ENCODE data around the gene MKRN2. TPM values are rescaled to one million over a fixed set of nuclear protein-coding genes. Genes with fewer than 3 reads are reported as not detected.

The MKRN2 gene
- total RNA-seq, 4 donors from 2014 or later: 35.5 to 49.4 (median 45.3) TPM

GRCh38 chr3:12613250-12613649, 56.4 kb downstream of the MKRN2 start:
- Histone ChIP-seq H3K9me3 (no peaks in the 10 kb centered on the region), H3K36me3 (peaks cover 0 to 67% (median 0%) of the 10 kb centered on the region in 3 donors), H3K27me3 (no peaks in the 10 kb centered on the region), H3K27ac (no peak overlapping the region), H3K4me3 (no peak overlapping the region), H3K4me1 (peaks cover 0 to 13% (median 0%) of the 10 kb centered on the region in 4 donors)
- 55 to 65% methylated on average over 4 of the region's 4 CpGs for WGBS, 2 donors
- no peak for DNase-seq (ENCODE audit: low spot score in 2 of 2)
- TF ChIP-seq CTCF (IDR thresholded peaks at IDR 0.05): no peak
- no peak for TF ChIP-seq EP300 (IDR thresholded peaks at IDR 0.05)
- no peak for TF ChIP-seq POLR2A (IDR thresholded peaks at IDR 0.05)

DNA sequence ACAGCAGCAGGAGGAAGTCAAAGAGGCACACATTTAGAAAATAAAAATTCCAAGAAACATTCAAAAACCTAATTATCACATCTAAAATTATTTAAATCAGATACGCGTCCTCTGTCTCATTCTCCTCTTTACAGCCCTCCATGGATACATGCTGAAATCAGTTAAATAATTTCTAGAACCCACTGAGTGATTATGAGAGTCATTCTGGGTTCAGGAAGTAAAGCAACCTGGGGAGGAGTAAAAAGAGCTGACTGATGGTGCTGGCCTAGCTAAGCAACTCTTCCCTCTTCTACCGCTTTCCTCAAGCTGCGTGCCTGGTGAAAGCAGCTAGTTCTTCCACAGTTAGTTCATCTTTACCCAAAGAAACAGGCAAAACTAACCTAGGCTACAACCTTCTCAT, 58.4 kb downstream of the MKRN2 start:
- peaks cover 0 to 17% (median 0%) of the 10 kb centered on the region in 4 donors for H3K4me1 ChIP-seq
- H3K27ac ChIP-seq: no peak overlapping the region
- H3K36me3 ChIP-seq: peaks cover 0 to 63% (median 0%) of the 10 kb centered on the region in 3 donors
- no peak overlapping the region for H3K4me3 ChIP-seq
- H3K27me3 ChIP-seq: no peaks in the 10 kb centered on the region
- WGBS, 2 donors: 95 to 99% methylated on average over 4 of the region's 4 CpGs
- no peaks in the 10 kb centered on the region for H3K9me3 ChIP-seq
- DNase-seq (ENCODE audit: low spot score in 2 of 2): no peak
- no peak for TF ChIP-seq CTCF (IDR thresholded peaks at IDR 0.05)

DNA sequence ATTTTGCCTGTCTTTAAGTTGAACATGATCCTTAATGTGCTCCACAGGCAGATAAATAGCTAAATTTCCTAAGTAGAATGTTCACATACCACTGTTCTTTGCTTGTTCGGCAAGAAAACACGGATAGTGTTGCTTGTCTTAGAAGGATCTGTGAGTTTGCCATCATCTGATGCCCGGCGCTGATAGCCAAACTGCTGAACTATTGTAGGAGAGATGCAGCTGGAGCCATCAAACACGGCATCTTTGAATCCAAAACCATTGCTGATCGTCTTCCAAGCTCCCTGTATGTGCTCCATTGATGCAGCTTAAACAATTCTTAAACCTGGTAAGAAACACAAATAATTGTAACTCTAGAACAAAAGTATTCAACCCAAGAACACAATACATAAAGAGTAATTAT, 61.5 kb downstream of the MKRN2 start:
- Histone ChIP-seq H3K4me3 (no peak overlapping the region), H3K27ac (no peak overlapping the region), H3K36me3 (peaks cover 0 to 44% (median 0%) of the 10 kb centered on the region in 3 donors), H3K9me3 (no peaks in the 10 kb centered on the region), H3K4me1 (peaks cover 0 to 29% (median 0%) of the 10 kb centered on the region in 4 donors), H3K27me3 (no peaks in the 10 kb centered on the region)
- WGBS, 2 donors: 85 to 88% methylated on average over 6 of the region's 6 CpGs
- no peak for DNase-seq (ENCODE audit: low spot score in 2 of 2)
- TF ChIP-seq CTCF (IDR thresholded peaks at IDR 0.05): no peak
- no peak for TF ChIP-seq POLR2A (IDR thresholded peaks at IDR 0.05)
- no peak for TF ChIP-seq EP300 (IDR thresholded peaks at IDR 0.05)

DNA sequence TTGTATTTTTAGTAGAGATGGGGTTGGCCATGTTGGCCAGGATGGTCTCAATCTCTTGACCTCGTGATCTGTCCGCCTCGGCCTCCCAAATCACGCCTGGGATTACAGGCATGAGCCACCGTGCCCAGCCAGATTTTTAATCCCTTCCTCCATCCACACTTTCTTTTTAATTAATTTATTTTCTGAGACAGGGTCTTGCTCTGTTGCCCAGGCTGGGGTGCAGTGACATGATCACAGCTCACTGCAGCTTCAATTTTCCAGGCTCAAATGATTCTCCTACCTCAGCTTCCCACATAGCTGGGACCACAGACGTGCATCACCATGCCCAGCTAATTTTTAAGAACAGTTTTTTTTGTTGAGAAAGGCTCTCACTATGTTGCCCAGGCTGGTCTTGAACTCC, 63.4 kb downstream of the MKRN2 start:
- peaks cover 0 to 42% (median 2%) of the 10 kb centered on the region in 4 donors for H3K4me1 ChIP-seq
- H3K9me3 ChIP-seq: no peaks in the 10 kb centered on the region
- 91 to 92% methylated on average over 6 of the region's 6 CpGs for WGBS, 2 donors
- no peak for DNase-seq (ENCODE audit: low spot score in 2 of 2)
- no peaks in the 10 kb centered on the region for H3K27me3 ChIP-seq
- H3K27ac ChIP-seq: no peak overlapping the region
- H3K4me3 ChIP-seq: no peak overlapping the region
- TF ChIP-seq CTCF (IDR thresholded peaks at IDR 0.05) (no peak), POLR2A (IDR thresholded peaks at IDR 0.05) (no peak), EP300 (IDR thresholded peaks at IDR 0.05) (no peak)
- H3K36me3 ChIP-seq: peaks cover 0 to 33% (median 0%) of the 10 kb centered on the region in 3 donors

GRCh38 chr3:12620729-12621128, 63.8 kb downstream of the MKRN2 start:
- TF ChIP-seq CTCF (IDR thresholded peaks at IDR 0.05) (no peak), EP300 (IDR thresholded peaks at IDR 0.05) (no peak), POLR2A (IDR thresholded peaks at IDR 0.05) (no peak)
- H3K9me3 ChIP-seq: no peaks in the 10 kb centered on the region

More at GRCh38 chr3:12620729-12621128, 63.8 kb downstream of the MKRN2 start:
- no peak overlapping the region for H3K4me3 ChIP-seq
- peaks cover 0 to 28% (median 0%) of the 10 kb centered on the region in 3 donors for H3K36me3 ChIP-seq
- no peak for DNase-seq (ENCODE audit: low spot score in 2 of 2)
- peaks cover 0 to 46% (median 3%) of the 10 kb centered on the region in 4 donors for H3K4me1 ChIP-seq
- H3K27me3 ChIP-seq: no peaks in the 10 kb centered on the region
- H3K27ac ChIP-seq: no peak overlapping the region

Measured in tibial nerve (tissue), 4 donors.